GM19324 (cell line): ENCODE results near the gene SNED1.
"Not testable (repeated sequence)": the region's sequence is repeated elsewhere in the genome, so short reads cannot be mapped to it uniquely, and the experiment has no call there.

Experiments used
- ATAC-seq: cut with Tn5 transposase; IDR thresholded peaks from one replicate; pipeline ENCODE4 v1.9.1; 2021; ENCODE audit warnings: mild to moderate bottlenecking, moderate library complexity; ENCODE audit not compliant: unreplicated experiment, low FRiP score

Gene SNED1

GRCh38 chr2:241074901-241075540, 76.6 kb downstream of the SNED1 start:
- ATAC-seq = no peak

- ATAC-seq = no peak
Measured at GRCh38 chr2:241080405-241081189, 82.2 kb downstream of the SNED1 start.

GRCh38 chr2:241081190-241081642, 82.8 kb downstream of the SNED1 start:
- no peak for ATAC-seq

DNA sequence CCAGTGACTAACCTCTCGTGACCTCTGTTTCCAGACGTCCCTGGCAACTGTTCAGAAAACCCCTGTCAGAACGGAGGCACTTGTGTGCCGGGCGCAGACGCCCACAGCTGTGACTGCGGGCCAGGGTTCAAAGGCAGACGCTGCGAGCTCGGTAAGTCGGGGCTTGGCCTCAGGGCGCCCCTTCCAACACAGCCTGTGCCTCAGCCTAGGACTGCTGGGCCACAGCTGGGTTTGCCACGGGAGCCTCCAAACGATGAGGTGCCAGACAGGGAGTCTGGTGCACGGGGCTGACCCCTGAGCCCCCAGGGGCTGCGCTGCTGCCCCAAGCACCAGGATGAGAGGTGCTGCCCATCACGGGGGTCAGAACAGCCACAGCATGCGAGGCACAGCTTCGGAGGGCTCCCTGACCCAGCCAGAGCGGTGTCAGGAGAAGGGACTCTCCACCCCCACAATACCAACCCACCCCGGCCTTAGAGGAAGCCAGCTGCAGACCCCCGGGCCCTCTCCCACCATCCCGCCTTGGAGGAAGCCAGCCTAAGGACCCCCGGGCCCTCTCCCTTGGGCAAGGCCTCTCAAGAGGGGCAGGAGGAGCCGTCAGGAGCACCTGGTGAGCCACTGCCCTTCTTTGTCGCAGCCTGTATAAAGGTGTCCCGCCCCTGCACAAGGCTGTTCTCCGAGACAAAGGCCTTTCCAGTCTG, 83.4 kb downstream of the SNED1 start:
- ATAC-seq = no peak

- no peak for ATAC-seq
Measured at GRCh38 chr2:241082341-241083090, 84.1 kb downstream of the SNED1 start.

- ATAC-seq = no peak
Measured at GRCh38 chr2:241083091-241083415, 84.6 kb downstream of the SNED1 start.

DNA sequence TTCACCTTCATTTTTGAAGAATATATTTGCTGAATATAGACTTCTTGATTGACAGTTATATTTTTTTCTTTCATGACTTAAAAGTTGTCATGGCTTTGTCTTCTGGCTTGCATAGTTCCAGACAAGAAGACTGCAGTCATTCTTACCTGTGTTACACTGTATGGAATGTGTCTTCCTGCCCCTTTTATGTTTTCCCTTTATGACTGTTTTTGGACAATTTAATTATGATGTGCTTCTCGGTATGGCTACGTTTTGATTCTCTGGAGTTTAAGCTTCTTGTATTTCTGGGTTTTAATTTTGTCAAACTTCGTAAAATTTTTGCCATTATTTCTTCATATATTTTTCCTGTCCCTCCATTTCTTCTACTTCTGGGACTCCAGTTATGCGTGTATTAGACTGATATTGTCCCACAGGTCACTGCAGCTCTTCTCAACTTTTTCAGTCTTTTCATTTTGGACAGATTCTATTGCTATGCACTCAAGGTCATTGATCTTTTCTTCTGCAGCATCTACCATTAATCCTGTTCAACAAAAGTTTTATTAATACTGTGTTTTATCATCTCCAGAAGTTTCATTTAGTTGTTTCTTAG, 86.5 kb downstream of the SNED1 start:
- ATAC-seq = no peak

GRCh38 chr2:241087420-241088268, 89.2 kb downstream of the SNED1 start:
- ATAC-seq = no peak

- ATAC-seq = no peak
Measured at GRCh38 chr2:241088376-241088775, 90.0 kb downstream of the SNED1 start.

- ATAC-seq = no peak
Measured at GRCh38 chr2:241088791-241089732, 90.6 kb downstream of the SNED1 start.

- no peak for ATAC-seq
Measured at GRCh38 chr2:241091201-241091600, 92.8 kb downstream of the SNED1 start.

DNA sequence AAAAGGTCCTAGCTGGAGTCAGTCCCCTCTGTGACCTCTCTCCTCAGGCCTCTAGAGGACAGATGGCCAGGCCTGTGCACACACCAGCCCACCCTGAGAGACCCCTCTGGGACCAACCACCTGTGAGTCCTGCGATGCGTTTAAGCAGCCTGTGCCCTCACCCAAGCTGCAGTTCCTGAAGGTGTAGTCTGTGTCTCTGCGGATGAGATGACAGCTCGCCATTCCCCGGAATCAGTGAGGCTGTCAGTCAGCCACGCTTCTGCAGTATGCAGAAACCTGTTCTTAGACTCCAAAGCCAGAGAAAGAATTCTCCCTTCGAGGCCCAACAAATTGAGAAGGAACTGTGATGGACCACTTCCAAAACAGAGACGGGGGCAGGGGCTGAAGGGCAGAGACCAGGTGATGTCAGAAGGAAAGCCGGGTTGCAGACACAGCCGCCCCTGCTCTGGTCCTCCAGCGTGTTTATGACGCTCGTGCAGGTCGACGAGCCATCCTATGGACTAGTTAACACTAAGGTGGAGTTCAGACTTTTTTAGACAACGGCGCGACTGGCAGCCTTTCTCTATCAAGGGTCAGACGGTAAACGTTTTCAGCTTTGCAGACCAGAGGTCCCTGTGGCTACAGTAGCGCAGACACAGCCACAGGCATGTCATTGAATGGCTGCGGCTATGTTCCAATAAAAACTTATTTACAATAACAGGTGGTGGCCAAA, 93.5 kb downstream of the SNED1 start:
- ATAC-seq = no peak

- no peak for ATAC-seq
Measured at GRCh38 chr2:241092677-241093076, 94.3 kb downstream of the SNED1 start.

DNA sequence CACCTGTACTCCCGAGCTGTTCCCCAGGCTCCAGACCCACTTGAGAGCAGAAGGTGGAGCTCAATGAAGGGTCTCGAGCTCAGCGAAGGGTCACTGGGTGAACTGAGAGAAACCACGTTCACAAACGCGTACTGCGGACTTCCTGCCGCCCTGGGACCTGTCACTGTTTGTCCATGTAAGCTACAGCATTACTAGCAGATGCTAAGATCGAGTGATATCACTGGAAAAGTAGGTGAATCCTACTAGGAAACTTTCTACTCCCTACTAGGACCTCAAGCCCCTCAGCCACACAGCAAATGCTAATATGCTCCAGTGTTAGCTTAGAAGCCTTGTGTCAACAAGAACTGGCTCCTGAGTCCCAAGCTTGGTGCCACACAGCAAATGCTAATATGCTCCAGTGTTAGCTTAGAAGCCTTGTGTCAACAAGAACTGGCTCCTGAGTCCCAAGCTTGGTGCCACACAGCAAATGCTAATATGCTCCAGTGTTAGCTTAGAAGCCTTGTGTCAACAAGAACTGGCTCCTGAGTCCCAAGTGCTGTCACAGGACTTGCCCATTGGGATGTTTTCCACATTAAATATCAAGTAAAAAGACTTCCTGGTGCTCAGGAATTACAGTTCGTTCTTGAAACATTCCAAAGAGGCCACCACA, 94.8 kb downstream of the SNED1 start:
- not testable (repeated sequence) for ATAC-seq

- ATAC-seq = no peak
Measured at GRCh38 chr2:241094172-241094571, 95.8 kb downstream of the SNED1 start.

- ATAC-seq = no peak
Measured at GRCh38 chr2:241094924-241095420, 96.6 kb downstream of the SNED1 start.

DNA sequence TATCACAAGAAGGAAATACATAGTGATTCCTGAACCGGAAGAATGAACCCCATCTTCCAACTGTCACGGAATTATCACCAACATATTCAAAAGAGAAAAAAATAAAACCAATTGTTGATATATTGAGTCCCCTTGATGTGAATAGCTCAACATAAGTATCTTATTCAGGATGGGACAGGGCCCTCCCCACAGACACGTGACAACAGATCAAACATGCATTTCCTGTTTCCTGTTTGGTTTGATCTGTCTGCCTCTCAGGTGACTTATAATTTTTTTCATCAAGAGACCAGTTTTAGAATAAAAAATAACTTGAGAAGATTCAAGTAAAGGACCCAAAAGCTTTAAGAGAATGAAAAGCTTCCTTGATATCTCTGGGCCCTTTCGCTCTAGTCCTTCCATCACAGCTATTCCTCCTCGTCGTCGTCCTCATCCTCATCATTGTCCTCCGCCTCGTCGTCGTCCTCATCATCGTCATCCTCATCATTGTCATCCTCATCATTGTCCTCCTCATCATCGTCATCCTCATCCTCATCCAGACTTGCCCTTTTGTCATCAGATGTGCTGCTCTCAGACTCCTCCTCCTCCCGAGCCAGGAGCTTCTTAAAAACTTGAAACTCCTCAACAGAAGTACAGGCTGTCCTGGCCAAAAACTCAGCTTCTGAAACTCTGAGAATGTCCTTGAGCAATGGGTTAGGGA, 97.3 kb downstream of the SNED1 start:
- no peak for ATAC-seq
